ENCODE data around the gene CACNG5.

Gene CACNG5

GRCh38 chr17:66834919-66835454 is at the start of gene CACNG5:
CACNG5 (plus strand) TSS chr17:66835117; CDS start chr17:66877333, 42,216 bp downstream.
- peaks cover 31 to 37% of the 10 kb centered on the region in 2 donors for H3K27me3 ChIP-seq (ENCODE audit: control insufficient read depth in 1 of 2, insufficient read depth in 2 of 2, low read length in 2 of 2)
- no peaks in the 10 kb centered on the region for H3K36me3 ChIP-seq (ENCODE audit: control insufficient read depth in 1 of 2, insufficient read depth in 2 of 2, low read length in 2 of 2)
- H3K9ac ChIP-seq (ENCODE audit: low read depth in 1 of 2, low read length in 2 of 2) = no peak within 1 kb of the TSS
- H3K9me3 ChIP-seq (ENCODE audit: control insufficient read depth in 1 of 2, low read length in 2 of 2) = no peaks in the 10 kb centered on the region
- no peaks in the 10 kb centered on the region for H3K4me1 ChIP-seq (ENCODE audit: control insufficient read depth in 1 of 2, insufficient read depth in 2 of 2, low read length in 2 of 2)
- H3K27ac ChIP-seq (ENCODE audit: low read depth, low read length) = no peak within 1 kb of the TSS
- no peak within 1 kb of the TSS for H3K4me3 ChIP-seq (ENCODE audit: low read depth in 1 of 2, low read length in 2 of 2)

- Histone ChIP-seq H3K9me3 (ENCODE audit: control insufficient read depth in 1 of 2, low read length in 2 of 2) (no peaks in the 10 kb centered on the region), H3K36me3 (ENCODE audit: control insufficient read depth in 1 of 2, insufficient read depth in 2 of 2, low read length in 2 of 2) (peaks cover 23 to 63% of the 10 kb centered on the region in 2 donors), H3K9ac (ENCODE audit: low read depth in 1 of 2, low read length in 2 of 2) (no peak overlapping the region), H3K27me3 (ENCODE audit: control insufficient read depth in 1 of 2, insufficient read depth in 2 of 2, low read length in 2 of 2) (no peaks in the 10 kb centered on the region), H3K27ac (ENCODE audit: low read depth, low read length) (no peak overlapping the region), H3K4me3 (ENCODE audit: low read depth in 1 of 2, low read length in 2 of 2) (no peak overlapping the region), H3K4me1 (ENCODE audit: control insufficient read depth in 1 of 2, insufficient read depth in 2 of 2, low read length in 2 of 2) (no peaks in the 10 kb centered on the region)
These were observed 48.8 kb upstream of the CACNG5 start for GRCh38 chr17:66786107-66786506.

- H3K27me3 ChIP-seq (ENCODE audit: control insufficient read depth in 1 of 2, insufficient read depth in 2 of 2, low read length in 2 of 2) = no peaks in the 10 kb centered on the region
- H3K9ac ChIP-seq (ENCODE audit: low read depth in 1 of 2, low read length in 2 of 2) = no peak overlapping the region
- H3K27ac ChIP-seq (ENCODE audit: low read depth, low read length) = no peak overlapping the region
- H3K4me1 ChIP-seq (ENCODE audit: control insufficient read depth in 1 of 2, insufficient read depth in 2 of 2, low read length in 2 of 2) = no peaks in the 10 kb centered on the region
- H3K4me3 ChIP-seq (ENCODE audit: low read depth in 1 of 2, low read length in 2 of 2) = no peak overlapping the region
- H3K36me3 ChIP-seq (ENCODE audit: control insufficient read depth in 1 of 2, insufficient read depth in 2 of 2, low read length in 2 of 2) = peaks cover 21 to 73% of the 10 kb centered on the region in 2 donors
- H3K9me3 ChIP-seq (ENCODE audit: control insufficient read depth in 1 of 2, low read length in 2 of 2) = no peaks in the 10 kb centered on the region
These were observed 47.0 kb upstream of the CACNG5 start for GRCh38 chr17:66787914-66788313.

GRCh38 chr17:66789093-66789492 is 45.8 kb upstream of the CACNG5 start:
- no peak overlapping the region for H3K4me3 ChIP-seq (ENCODE audit: low read depth in 1 of 2, low read length in 2 of 2)
- no peaks in the 10 kb centered on the region for H3K27me3 ChIP-seq (ENCODE audit: control insufficient read depth in 1 of 2, insufficient read depth in 2 of 2, low read length in 2 of 2)
- H3K9ac ChIP-seq (ENCODE audit: low read depth in 1 of 2, low read length in 2 of 2) = no peak overlapping the region
- no peaks in the 10 kb centered on the region for H3K4me1 ChIP-seq (ENCODE audit: control insufficient read depth in 1 of 2, insufficient read depth in 2 of 2, low read length in 2 of 2)
- H3K9me3 ChIP-seq (ENCODE audit: control insufficient read depth in 1 of 2, low read length in 2 of 2) = no peaks in the 10 kb centered on the region
- no peak overlapping the region for H3K27ac ChIP-seq (ENCODE audit: low read depth, low read length)
- peaks cover 21 to 72% of the 10 kb centered on the region in 2 donors for H3K36me3 ChIP-seq (ENCODE audit: control insufficient read depth in 1 of 2, insufficient read depth in 2 of 2, low read length in 2 of 2)

- no peak overlapping the region for H3K4me3 ChIP-seq (ENCODE audit: low read depth in 1 of 2, low read length in 2 of 2)
- H3K27ac ChIP-seq (ENCODE audit: low read depth, low read length) = no peak overlapping the region
These were observed 44.9 kb upstream of the CACNG5 start for GRCh38 chr17:66789961-66790437.

GRCh38 chr17:66790501-66791061 is 44.3 kb upstream of the CACNG5 start:
- Histone ChIP-seq H3K4me1 (ENCODE audit: control insufficient read depth in 1 of 2, insufficient read depth in 2 of 2, low read length in 2 of 2) (no peaks in the 10 kb centered on the region), H3K9ac (ENCODE audit: low read depth in 1 of 2, low read length in 2 of 2) (no peak overlapping the region), H3K27ac (ENCODE audit: low read depth, low read length) (no peak overlapping the region), H3K27me3 (ENCODE audit: control insufficient read depth in 1 of 2, insufficient read depth in 2 of 2, low read length in 2 of 2) (no peaks in the 10 kb centered on the region), H3K9me3 (ENCODE audit: control insufficient read depth in 1 of 2, low read length in 2 of 2) (no peaks in the 10 kb centered on the region), H3K4me3 (ENCODE audit: low read depth in 1 of 2, low read length in 2 of 2) (no peak overlapping the region), H3K36me3 (ENCODE audit: control insufficient read depth in 1 of 2, insufficient read depth in 2 of 2, low read length in 2 of 2) (peaks cover 24 to 63% of the 10 kb centered on the region in 2 donors)

More at GRCh38 chr17:66789961-66790437, 44.9 kb upstream of the CACNG5 start:
- Histone ChIP-seq H3K9me3 (ENCODE audit: control insufficient read depth in 1 of 2, low read length in 2 of 2) (no peaks in the 10 kb centered on the region), H3K27me3 (ENCODE audit: control insufficient read depth in 1 of 2, insufficient read depth in 2 of 2, low read length in 2 of 2) (no peaks in the 10 kb centered on the region), H3K36me3 (ENCODE audit: control insufficient read depth in 1 of 2, insufficient read depth in 2 of 2, low read length in 2 of 2) (peaks cover 21 to 66% of the 10 kb centered on the region in 2 donors), H3K4me1 (ENCODE audit: control insufficient read depth in 1 of 2, insufficient read depth in 2 of 2, low read length in 2 of 2) (no peaks in the 10 kb centered on the region), H3K9ac (ENCODE audit: low read depth in 1 of 2, low read length in 2 of 2) (no peak overlapping the region)

- Histone ChIP-seq H3K4me3 (ENCODE audit: low read depth in 1 of 2, low read length in 2 of 2) (no peak overlapping the region), H3K9ac (ENCODE audit: low read depth in 1 of 2, low read length in 2 of 2) (no peak overlapping the region), H3K4me1 (ENCODE audit: control insufficient read depth in 1 of 2, insufficient read depth in 2 of 2, low read length in 2 of 2) (no peaks in the 10 kb centered on the region), H3K36me3 (ENCODE audit: control insufficient read depth in 1 of 2, insufficient read depth in 2 of 2, low read length in 2 of 2) (peaks cover 22 to 63% of the 10 kb centered on the region in 2 donors), H3K27me3 (ENCODE audit: control insufficient read depth in 1 of 2, insufficient read depth in 2 of 2, low read length in 2 of 2) (no peaks in the 10 kb centered on the region), H3K27ac (ENCODE audit: low read depth, low read length) (no peak overlapping the region), H3K9me3 (ENCODE audit: control insufficient read depth in 1 of 2, low read length in 2 of 2) (no peaks in the 10 kb centered on the region)
These were observed 43.6 kb upstream of the CACNG5 start for GRCh38 chr17:66791347-66791746.

- Histone ChIP-seq H3K4me3 (ENCODE audit: low read depth in 1 of 2, low read length in 2 of 2) (no peak overlapping the region), H3K27me3 (ENCODE audit: control insufficient read depth in 1 of 2, insufficient read depth in 2 of 2, low read length in 2 of 2) (no peaks in the 10 kb centered on the region), H3K36me3 (ENCODE audit: control insufficient read depth in 1 of 2, insufficient read depth in 2 of 2, low read length in 2 of 2) (peaks cover 6 to 52% of the 10 kb centered on the region in 2 donors), H3K9ac (ENCODE audit: low read depth in 1 of 2, low read length in 2 of 2) (no peak overlapping the region), H3K4me1 (ENCODE audit: control insufficient read depth in 1 of 2, insufficient read depth in 2 of 2, low read length in 2 of 2) (no peaks in the 10 kb centered on the region), H3K9me3 (ENCODE audit: control insufficient read depth in 1 of 2, low read length in 2 of 2) (no peaks in the 10 kb centered on the region), H3K27ac (ENCODE audit: low read depth, low read length) (no peak overlapping the region)
These were observed 41.1 kb upstream of the CACNG5 start for GRCh38 chr17:66793814-66794213.

GRCh38 chr17:66795486-66795885 is 39.4 kb upstream of the CACNG5 start:
- H3K27ac ChIP-seq (ENCODE audit: low read depth, low read length) = no peak overlapping the region
- H3K9me3 ChIP-seq (ENCODE audit: control insufficient read depth in 1 of 2, low read length in 2 of 2) = no peaks in the 10 kb centered on the region
- no peaks in the 10 kb centered on the region for H3K27me3 ChIP-seq (ENCODE audit: control insufficient read depth in 1 of 2, insufficient read depth in 2 of 2, low read length in 2 of 2)
- H3K9ac ChIP-seq (ENCODE audit: low read depth in 1 of 2, low read length in 2 of 2) = no peak overlapping the region
- no peak overlapping the region for H3K4me3 ChIP-seq (ENCODE audit: low read depth in 1 of 2, low read length in 2 of 2)
- H3K36me3 ChIP-seq (ENCODE audit: control insufficient read depth in 1 of 2, insufficient read depth in 2 of 2, low read length in 2 of 2) = peaks cover 5 to 40% of the 10 kb centered on the region in 2 donors
- H3K4me1 ChIP-seq (ENCODE audit: control insufficient read depth in 1 of 2, insufficient read depth in 2 of 2, low read length in 2 of 2) = no peaks in the 10 kb centered on the region

- no peaks in the 10 kb centered on the region for H3K4me1 ChIP-seq (ENCODE audit: control insufficient read depth in 1 of 2, insufficient read depth in 2 of 2, low read length in 2 of 2)
These were observed 34.9 kb upstream of the CACNG5 start for GRCh38 chr17:66799849-66800537.

More at GRCh38 chr17:66799849-66800537, 34.9 kb upstream of the CACNG5 start:
- Histone ChIP-seq H3K36me3 (ENCODE audit: control insufficient read depth in 1 of 2, insufficient read depth in 2 of 2, low read length in 2 of 2) (peaks cover 18 to 31% of the 10 kb centered on the region in 2 donors), H3K27ac (ENCODE audit: low read depth, low read length) (no peak overlapping the region), H3K9ac (ENCODE audit: low read depth in 1 of 2, low read length in 2 of 2) (no peak overlapping the region), H3K4me3 (ENCODE audit: low read depth in 1 of 2, low read length in 2 of 2) (no peak overlapping the region), H3K9me3 (ENCODE audit: control insufficient read depth in 1 of 2, low read length in 2 of 2) (no peaks in the 10 kb centered on the region), H3K27me3 (ENCODE audit: control insufficient read depth in 1 of 2, insufficient read depth in 2 of 2, low read length in 2 of 2) (no peaks in the 10 kb centered on the region)

All from duodenal mucosa (tissue), 2 donors.